Endothelial cell of umbilical vein (primary cell): ENCODE data around the gene OR2A5. TPM values are rescaled to one million over a fixed set of nuclear protein-coding genes. Genes with fewer than 3 reads are reported as not detected.

Experiments used
- BruUV-seq: library from RNA; stranded (reverse); fragments of 400-500 nt; replicated peaks from 2 replicates; lab custom pipeline; 2021; lab: Mats Ljungman, UMichigan
- CTCF ChIA-PET: fragments of 300-600, 350-600 bp; sonication (Branson Sonifier 250); formaldehyde crosslinking; loops from one replicate; lab custom pipeline; 2021; ENCODE audit warnings: antibody characterized with exemption, inconsistent platforms; lab: Charles Lee
- POLR2A ChIA-PET: fragments of 300-600, 350-600 bp; sonication (Branson Sonifier 250); formaldehyde crosslinking; loops from one replicate; lab custom pipeline; 2021; ENCODE audit warnings: antibody characterized with exemption, inconsistent platforms; lab: Charles Lee
- DNase-seq: peaks from one replicate; pipeline ENCODE4 v3.0.0-alpha.2; 2011; ENCODE audit warnings: low read depth, low spot score
- FAIRE-seq: peaks from 2 replicates; lab custom pipeline; 2011; peaks lifted over from hg19 to GRCh38; lab: Jason Lieb, UNC
- H2AFZ ChIP-seq: 2 replicates; pipeline ENCODE4 v1.6.0; 2012; ENCODE audit warnings: low read depth, low read length, control low read depth, inconsistent platforms
- H3K27ac ChIP-seq: 2 replicates; pipeline ENCODE4 v1.5.1; 2011; ENCODE audit warnings: low read depth, mild to moderate bottlenecking, control low read depth, low read length, moderate library complexity; ENCODE audit not compliant: insufficient read depth
- H3K27me3 ChIP-seq, 2 experiments: 2 replicates each; pipeline versions ENCODE4 v1.6.0 to v1.6.1; 2011; ENCODE audit warnings: low read length in 2 of 2, mixed read lengths in 1 of 2; ENCODE audit not compliant: control insufficient read depth in 2 of 2, insufficient read depth in 2 of 2
- H3K36me3 ChIP-seq, 2 experiments: 2 replicates in 1 of 2; 3 replicates in 1 of 2; pipeline ENCODE4 v1.5.1; 2011; ENCODE audit warnings: low read length in 2 of 2, mild to moderate bottlenecking in 1 of 2, moderate library complexity in 1 of 2; ENCODE audit not compliant: control insufficient read depth in 2 of 2, insufficient read depth in 2 of 2; ENCODE audit errors: extremely low read depth in 1 of 2
- H3K4me1 ChIP-seq: 3 replicates; pipeline ENCODE4 v1.5.1; 2011; ENCODE audit warnings: mild to moderate bottlenecking, low read length; ENCODE audit not compliant: control insufficient read depth, insufficient read depth; ENCODE audit errors: extremely low read depth
- H3K4me2 ChIP-seq: 2 replicates; pipeline ENCODE4 v1.6.1; 2011; ENCODE audit warnings: low read length, control low read depth, mixed read lengths; ENCODE audit not compliant: insufficient read depth
- H3K4me3 ChIP-seq, 3 experiments: fragments of 200-600 bp in 1 of 3; sonication (generic), shearing (Covaris generic) in 1 of 3; replicated peaks in 1 of 3; 2 replicates each; pipeline ENCODE4 v1.5.1; 2011 to 2016; ENCODE audit warnings: control low read depth in 3 of 3, low read length in 3 of 3, mild to moderate bottlenecking in 2 of 3, inconsistent platforms in 1 of 3, low read depth in 1 of 3, moderate library complexity in 1 of 3; ENCODE audit not compliant: insufficient read depth in 1 of 3
- H3K79me2 ChIP-seq: 2 replicates; pipeline ENCODE4 v1.6.0; 2012; ENCODE audit warnings: low read length, inconsistent platforms; ENCODE audit not compliant: control insufficient read depth, insufficient read depth
- H3K9ac ChIP-seq: replicated peaks from 2 replicates; pipeline ENCODE3; 2011; ENCODE audit warnings: low read length, control low read depth; ENCODE audit not compliant: insufficient read depth; ENCODE audit errors: extremely low read depth
- H3K9me1 ChIP-seq: replicated peaks from 3 replicates; pipeline ENCODE4 v1.6.0; 2011; ENCODE audit warnings: mild to moderate bottlenecking, low read length; ENCODE audit not compliant: control insufficient read depth, insufficient read depth; ENCODE audit errors: extremely low read depth
- H3K9me3 ChIP-seq: replicated peaks from 2 replicates; pipeline ENCODE4 v1.5.1; 2012; ENCODE audit warnings: low read length, inconsistent platforms; ENCODE audit not compliant: control insufficient read depth, insufficient read depth
- H4K20me1 ChIP-seq: replicated peaks from 2 replicates; pipeline ENCODE3; 2011; ENCODE audit warnings: mild to moderate bottlenecking, low read length; ENCODE audit not compliant: control insufficient read depth, insufficient read depth; ENCODE audit errors: extremely low read depth
- EZH2 ChIP-seq: IDR thresholded peaks from 2 replicates; pipeline ENCODE4 v1.6.1; 2012; ENCODE audit warnings: borderline replicate concordance, low read depth, mild to moderate bottlenecking, moderate library complexity, low read length, inconsistent platforms; ENCODE audit not compliant: severe bottlenecking
- FOS ChIP-seq: IDR thresholded peaks from 2 replicates; pipeline ENCODE4 v1.6.1; 2011; ENCODE audit warnings: mild to moderate bottlenecking, low read length, moderate library complexity, borderline replicate concordance; ENCODE audit not compliant: insufficient read depth
- GATA2 ChIP-seq: IDR thresholded peaks from 2 replicates; pipeline ENCODE4 v1.7.0; 2011; ENCODE audit warnings: low read depth, mild to moderate bottlenecking, moderate library complexity, mixed read lengths, low read length; ENCODE audit not compliant: insufficient read length, insufficient read depth
- JUN ChIP-seq: IDR thresholded peaks from 2 replicates; pipeline ENCODE4 v1.6.1; 2011; ENCODE audit warnings: borderline replicate concordance, low read depth; ENCODE audit not compliant: insufficient read length, insufficient read depth
- MYC ChIP-seq: IDR thresholded peaks from one replicate; pipeline ENCODE4 v1.6.1; 2011; ENCODE audit warnings: mild to moderate bottlenecking, low read depth, low read length
- POLR2A ChIP-seq: IDR thresholded peaks from 2 replicates; pipeline ENCODE4 v1.6.1; 2012; ENCODE audit warnings: low read depth, mild to moderate bottlenecking, control low read depth, low read length
- POLR2AphosphoS5 ChIP-seq: IDR thresholded peaks from 2 replicates; pipeline ENCODE4 v1.6.1; 2012; ENCODE audit warnings: low read depth, mild to moderate bottlenecking, control low read depth, low read length, moderate library complexity; ENCODE audit not compliant: insufficient read depth
- dilution Hi-C: fragments of 300-500 bp; cut with MboI; formaldehyde crosslinking; loops from one replicate; pipeline ENCODE4 v1.15.0; 2019; ENCODE audit warnings: low sequenced_read_pairs; ENCODE audit not compliant: extremely low pct_ligation_motif_present
- intact Hi-C: fragments of 100-400 bp; cut with micrococcal nuclease; formaldehyde crosslinking; loops from one replicate; pipeline ENCODE4 v1.10.0; 2022
- polyA plus RNA-seq, 4 experiments: library from polyadenylated mRNA; depleted of rRNA in 3 of 4; stranded (reverse) in 3 of 4; unstranded in 1 of 4; fragments of >200 nt; gene quantifications; 2 replicates each; pipeline versions ENCODE4 v1.2.1 to v1.2.3, GENCODE V29; 2011 to 2012; ENCODE audit warnings: missing spikeins in 1 of 4
- total RNA-seq: library from RNA; stranded (reverse); gene quantifications from 2 replicates; pipeline ENCODE4 v1.2.3, GENCODE V29; 2021
- TF ChIP-seq, protein P1 (sequence below), 2 donors: IDR thresholded peaks; 1 replicate in 1 of 2; 2 replicates in 1 of 2; pipeline ENCODE4 v1.5.1; 2011; ENCODE audit warnings: low read length in 2 of 2, mild to moderate bottlenecking in 2 of 2, moderate library complexity in 2 of 2, control low read depth in 1 of 2, inconsistent platforms in 1 of 2, low read depth in 1 of 2; ENCODE audit not compliant: insufficient read depth in 1 of 2; ENCODE audit errors: extremely low read depth in 1 of 2
- TF ChIP-seq, protein P2 (sequence below): IDR thresholded peaks from 2 replicates; pipeline ENCODE4 v1.6.1; 2011; ENCODE audit not compliant: insufficient read depth, insufficient read length

Gene OR2A5
- total and polyA plus RNA-seq, 2 donors (not counting 3 experiments of a cell fraction or from before 2014, with no cell fraction given): not detected

DNA sequence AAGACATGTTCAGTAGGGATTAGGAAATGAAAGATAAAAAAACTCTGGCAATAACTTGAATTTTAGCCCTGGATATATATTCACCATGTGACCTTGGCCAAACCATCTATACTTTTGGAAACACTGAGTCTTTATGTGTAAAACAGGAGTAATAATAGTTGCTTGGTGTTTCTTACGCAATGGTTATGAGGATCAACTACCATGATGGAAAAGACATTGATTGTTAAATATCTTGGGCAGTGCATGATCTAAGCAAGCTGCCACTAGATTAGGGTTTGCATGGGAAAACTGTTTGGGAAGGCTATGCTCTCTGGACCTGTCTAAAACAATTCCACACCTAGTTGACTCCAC, 42.1 kb upstream of the OR2A5 start:
- Histone ChIP-seq H3K4me3 (no peak overlapping the region), H3K36me3 (no peaks in the 10 kb centered on the region), H3K9me3 (no peaks in the 10 kb centered on the region), H3K27me3 (peaks cover 0 to 4% of the 10 kb centered on the region in 2 experiments), H3K4me1 (no peaks in the 10 kb centered on the region), H3K27ac (no peak overlapping the region), H4K20me1 (no peaks in the 10 kb centered on the region), H2AFZ (no peak overlapping the region), H3K79me2 (no peaks in the 10 kb centered on the region), H3K4me2 (no peak overlapping the region), H3K9me1 (no peaks in the 10 kb centered on the region), H3K9ac (no peak overlapping the region)
- DNase-seq: no peak
- no peak for TF ChIP-seq POLR2A
- no peak for TF ChIP-seq JUN
- no peak for TF ChIP-seq EZH2
- TF ChIP-seq FOS: no peak
- no peak for TF ChIP-seq MYC
- TF ChIP-seq POLR2AphosphoS5: no peak
- TF ChIP-seq, protein P1, sequence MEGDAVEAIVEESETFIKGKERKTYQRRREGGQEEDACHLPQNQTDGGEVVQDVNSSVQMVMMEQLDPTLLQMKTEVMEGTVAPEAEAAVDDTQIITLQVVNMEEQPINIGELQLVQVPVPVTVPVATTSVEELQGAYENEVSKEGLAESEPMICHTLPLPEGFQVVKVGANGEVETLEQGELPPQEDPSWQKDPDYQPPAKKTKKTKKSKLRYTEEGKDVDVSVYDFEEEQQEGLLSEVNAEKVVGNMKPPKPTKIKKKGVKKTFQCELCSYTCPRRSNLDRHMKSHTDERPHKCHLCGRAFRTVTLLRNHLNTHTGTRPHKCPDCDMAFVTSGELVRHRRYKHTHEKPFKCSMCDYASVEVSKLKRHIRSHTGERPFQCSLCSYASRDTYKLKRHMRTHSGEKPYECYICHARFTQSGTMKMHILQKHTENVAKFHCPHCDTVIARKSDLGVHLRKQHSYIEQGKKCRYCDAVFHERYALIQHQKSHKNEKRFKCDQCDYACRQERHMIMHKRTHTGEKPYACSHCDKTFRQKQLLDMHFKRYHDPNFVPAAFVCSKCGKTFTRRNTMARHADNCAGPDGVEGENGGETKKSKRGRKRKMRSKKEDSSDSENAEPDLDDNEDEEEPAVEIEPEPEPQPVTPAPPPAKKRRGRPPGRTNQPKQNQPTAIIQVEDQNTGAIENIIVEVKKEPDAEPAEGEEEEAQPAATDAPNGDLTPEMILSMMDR (IDR thresholded peaks at IDR 0.05; ENCODE audit: extremely low read depth in 1 of 2, insufficient read depth in 1 of 2, low read depth in 1 of 2, low read length in 2 of 2): no peak
- TF ChIP-seq, protein P2, sequence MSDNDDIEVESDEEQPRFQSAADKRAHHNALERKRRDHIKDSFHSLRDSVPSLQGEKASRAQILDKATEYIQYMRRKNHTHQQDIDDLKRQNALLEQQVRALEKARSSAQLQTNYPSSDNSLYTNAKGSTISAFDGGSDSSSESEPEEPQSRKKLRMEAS: no peak
- no peak for TF ChIP-seq GATA2
- no TSS peak for BruUV-seq
- dilution Hi-C loops: no loop called here
- ChIA-PET POLR2A (no interaction called here), CTCF (no interaction called here)
- intact Hi-C loops: no loop called here
- FAIRE-seq: no peak
